DMS114 treated with DMSO at 0.1 percent for 48 hours (cell line): Measurements from ENCODE around the gene PLCB4.

Experiments used
- DNase-seq: peaks from one replicate; lab custom pipeline; 2025; ENCODE audit not compliant: unreplicated experiment; lab: John Stamatoyannopoulos, UW

The PLCB4 gene

GRCh38 chr20:9301129-9302090 lies 232.5 kb downstream of the PLCB4 start:
- DNase-seq = no peak

GRCh38 chr20:9302091-9302462 lies 233.2 kb downstream of the PLCB4 start:
- DNase-seq = no peak

GRCh38 chr20:9306521-9306920 lies 237.6 kb downstream of the PLCB4 start:
- DNase-seq = no peak

GRCh38 chr20:9308056-9308455 lies 239.2 kb downstream of the PLCB4 start:
- no peak for DNase-seq

GRCh38 chr20:9311132-9311531 lies 242.2 kb downstream of the PLCB4 start:
- DNase-seq = no peak

GRCh38 chr20:9319687-9320384 lies 250.9 kb downstream of the PLCB4 start:
- DNase-seq = no peak

- DNase-seq = no peak
Observed at GRCh38 chr20:9321007-9321406, 252.1 kb downstream of the PLCB4 start.

- no peak for DNase-seq
Observed at GRCh38 chr20:9322661-9323060, 253.8 kb downstream of the PLCB4 start.

GRCh38 chr20:9323622-9324021 lies 254.7 kb downstream of the PLCB4 start:
- no peak for DNase-seq

GRCh38 chr20:9329355-9330101 lies 260.6 kb downstream of the PLCB4 start:
- DNase-seq = no peak

GRCh38 chr20:9330151-9330550 lies 261.3 kb downstream of the PLCB4 start:
- no peak for DNase-seq

GRCh38 chr20:9331707-9332435 lies 263.0 kb downstream of the PLCB4 start:
- DNase-seq = no peak

GRCh38 chr20:9332791-9333479 lies 264.0 kb downstream of the PLCB4 start:
- no peak for DNase-seq

- DNase-seq = no peak
Observed at GRCh38 chr20:9334866-9335265, 266.0 kb downstream of the PLCB4 start.

- no peak for DNase-seq
Observed at GRCh38 chr20:9338101-9338500, 269.2 kb downstream of the PLCB4 start.

- no peak for DNase-seq
Observed at GRCh38 chr20:9339708-9340107, 270.8 kb downstream of the PLCB4 start.

GRCh38 chr20:9342651-9343050 lies 273.8 kb downstream of the PLCB4 start:
- no peak for DNase-seq

- DNase-seq = no peak
Observed at GRCh38 chr20:9344083-9344920, 275.4 kb downstream of the PLCB4 start.

- no peak for DNase-seq
Observed at GRCh38 chr20:9348316-9348715, 279.4 kb downstream of the PLCB4 start.
